Suprapubic skin (tissue), 4 donors: ENCODE results near the gene PLEKHS1.

Experiments
- CTCF ChIP-seq, 2 donors: fragments of 200-600 bp in 1 of 2; fragments of 450-650 bp in 1 of 2; sonication (generic) in 1 of 2; IDR thresholded peaks; one replicate each; pipeline ENCODE4 v1.5.1; 2016 to 2019; ENCODE audit warnings: antibody characterized with exemption in 2 of 2, mild to moderate bottlenecking in 1 of 2, moderate library complexity in 1 of 2
- EP300 ChIP-seq: sonication (generic); formaldehyde crosslinking; IDR thresholded peaks from one replicate; pipeline ENCODE4 v1.6.1; 2017; ENCODE audit warnings: antibody characterized with exemption
- POLR2A ChIP-seq, 2 donors: fragments of 450-650 bp; IDR thresholded peaks; one replicate each; pipeline ENCODE4 v1.6.1; 2017; ENCODE audit warnings: antibody characterized with exemption in 2 of 2, mild to moderate bottlenecking in 2 of 2, moderate library complexity in 2 of 2
- POLR2AphosphoS5 ChIP-seq, 3 donors: sonication (generic); formaldehyde crosslinking; IDR thresholded peaks; one replicate each; pipeline ENCODE4 v1.6.1; 2017; ENCODE audit warnings: antibody characterized with exemption in 3 of 3

GRCh38 chr10:113736576-113736975 lies 14.9 kb upstream of the PLEKHS1 start:
- TF ChIP-seq EP300 (no peak), CTCF (IDR thresholded peaks at IDR 0.05) (no peak), POLR2AphosphoS5 (IDR thresholded peaks at IDR 0.05) (no peak), POLR2A (IDR thresholded peaks at IDR 0.05) (no peak)
